A549 treated with CpdA at 1 μM for 4 hours (cell line): ENCODE data around the gene SIX3. TPM values are rescaled to one million over a fixed set of nuclear protein-coding genes. Genes with fewer than 3 reads are reported as not detected.

Experiments used
- total RNA-seq: library from RNA; stranded (reverse); fragments of 200-300 nt; extraction: Qiagen RNA extraction; gene quantifications from 5 replicates; pipeline ENCODE4 v1.2.3, GENCODE V29; 2022; ENCODE audit warnings: low read depth

The SIX3 gene
- total RNA-seq: 0.24 to 0.66 TPM (median 0.47 TPM) in 5 replicates

DNA sequence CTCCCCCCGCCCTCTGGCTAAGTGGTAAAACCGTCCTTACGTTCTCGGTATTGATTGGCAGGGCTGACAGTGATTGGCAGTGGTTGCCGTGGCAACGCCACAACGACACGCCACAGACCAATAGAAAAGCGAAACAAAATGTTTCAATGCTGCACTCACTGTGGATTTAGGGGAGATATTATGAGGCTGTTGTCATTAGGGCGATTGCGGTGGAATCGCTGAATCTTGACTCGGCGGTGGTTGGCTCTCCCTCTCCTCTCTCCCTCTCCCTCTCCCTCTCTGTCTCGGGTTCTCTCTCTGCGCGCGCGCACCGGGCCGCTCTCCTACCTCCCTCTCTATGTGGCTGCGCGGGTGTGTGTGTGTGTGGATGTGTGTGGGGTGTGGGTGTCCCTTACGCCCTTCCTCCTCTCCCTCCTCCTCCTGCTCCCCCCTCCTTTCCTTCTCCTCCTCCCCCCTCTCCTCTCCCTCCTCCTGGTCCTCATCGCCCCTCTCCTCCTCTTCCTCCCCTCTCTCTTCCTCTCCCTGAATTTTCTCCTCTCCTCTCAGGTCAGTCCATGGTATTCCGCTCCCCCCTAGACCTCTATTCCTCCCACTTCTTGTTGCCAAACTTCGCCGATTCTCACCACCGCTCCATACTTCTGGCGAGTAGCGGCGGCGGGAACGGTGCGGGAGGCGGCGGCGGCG lies at the start of gene SIX3:
SIX3 (plus strand) TSS at position 152 of the 684 bp plus-strand sequence; CDS start at position 555, 403 bp downstream.

Other genes starting within 250 kb of the SIX3 start
- gene SIX2, start 67.8 kb downstream of the SIX3 start, total RNA-seq: 0.12 to 0.35 TPM (median 0.22 TPM) in 5 replicates